GM13977 (cell line): ENCODE results near the gene ZFAND6.
"Not testable (repeated sequence)": the region's sequence is repeated elsewhere in the genome, so short reads cannot be mapped to it uniquely, and the experiment has no call there.

Source experiments
- DNase-seq: peaks from one replicate; pipeline ENCODE4 v3.0.0; 2012; ENCODE audit warnings: low spot score
- CTCF ChIP-seq: IDR thresholded peaks from 2 replicates; pipeline ENCODE4 v1.5.1; 2012; ENCODE audit warnings: mild to moderate bottlenecking, control low read depth; ENCODE audit not compliant: insufficient read depth; ENCODE audit errors: extremely low read depth, missing control alignments
- in situ Hi-C: fragments of 300-500 bp; cut with MboI; formaldehyde crosslinking; loops from one replicate; pipeline ENCODE4 v1.12.0; 2022; ENCODE audit warnings: low sequenced_read_pairs, low pct_unique_long_range_greater_than_20kb, mixed read lengths, inconsistent platforms; ENCODE audit not compliant: unreplicated experiment

The ZFAND6 gene

DNA sequence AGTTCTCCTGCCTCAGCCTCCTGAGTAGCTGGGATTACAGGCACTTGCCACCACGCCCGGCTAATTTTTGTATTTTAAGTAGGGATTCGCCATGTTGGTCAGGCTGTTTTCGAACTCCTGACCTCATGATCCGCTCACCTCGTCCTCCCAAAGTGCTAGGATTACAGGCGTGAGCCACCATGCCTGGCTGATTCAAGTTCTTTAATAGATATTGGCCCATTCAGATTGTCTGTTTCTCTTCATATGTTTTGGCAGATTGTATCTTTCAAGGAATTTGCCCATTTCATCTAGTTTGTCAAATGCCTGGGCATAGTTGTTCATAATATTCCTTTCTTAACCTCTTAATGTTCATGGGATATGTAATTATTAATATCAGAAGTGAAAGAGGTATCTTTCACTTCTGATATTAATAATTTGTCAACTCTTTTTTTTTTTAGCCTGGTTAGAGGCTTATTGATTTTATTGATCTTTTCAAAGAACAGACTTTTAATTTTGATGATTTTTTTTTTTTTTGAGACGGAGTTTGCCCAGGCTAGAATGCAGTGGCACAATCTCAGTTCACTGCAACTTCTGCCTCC lies 40.2 kb upstream of the ZFAND6 start:
- no peak for TF ChIP-seq CTCF
- DNase-seq, result no peak
- in situ Hi-C loops, result no loop called here

DNA sequence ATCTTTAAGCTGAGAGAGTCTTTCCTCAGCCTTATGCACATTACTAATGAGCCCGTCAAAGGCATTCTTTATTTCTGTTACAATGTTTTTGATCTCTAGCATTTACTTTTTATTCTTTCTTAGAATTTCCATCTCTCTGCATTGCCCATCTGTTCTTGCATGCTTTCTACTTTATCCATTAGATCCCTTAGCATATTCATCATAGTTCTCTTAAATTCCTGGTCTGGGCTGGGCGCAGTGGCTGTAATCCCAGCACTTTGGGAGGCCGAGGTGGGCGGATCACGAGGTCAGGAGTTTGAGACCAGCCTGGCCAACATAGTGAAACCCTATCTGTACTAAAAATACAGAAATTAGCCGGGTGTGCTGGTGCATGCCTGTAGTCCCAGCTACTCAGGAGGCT lies 39.3 kb upstream of the ZFAND6 start:
- in situ Hi-C loops, result not testable (repeated sequence)

GRCh38 chr15:80020731-80021130 lies 38.7 kb upstream of the ZFAND6 start:
- in situ Hi-C loops, result no loop called here
- TF ChIP-seq CTCF, result no peak
- DNase-seq, result no peak

More for the DNA sequence above, 39.3 kb upstream of the ZFAND6 start:
- DNase-seq, result not testable (repeated sequence)

DNA sequence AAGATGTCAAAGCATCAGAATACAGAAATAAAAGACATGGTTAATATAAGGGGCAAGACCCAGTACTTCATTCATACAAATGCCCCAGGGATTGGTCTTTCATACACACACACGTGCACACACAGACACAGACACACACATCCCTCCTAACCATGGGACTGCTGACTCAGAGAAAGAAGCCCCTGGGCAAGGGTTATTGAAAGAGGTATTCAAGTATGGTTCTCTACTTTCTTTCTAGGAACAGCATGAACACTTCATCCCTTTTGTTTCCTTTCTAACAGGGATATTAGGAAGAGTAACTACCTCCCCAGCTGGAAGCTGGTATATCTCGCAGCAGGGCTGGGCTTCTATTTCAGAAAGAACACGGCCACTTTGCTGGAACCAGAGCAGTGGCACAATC lies 33.2 kb upstream of the ZFAND6 start:
- no peak for DNase-seq
- no peak for TF ChIP-seq CTCF
- in situ Hi-C loops, result no loop called here

- no peak for TF ChIP-seq CTCF
- no peak for DNase-seq
- in situ Hi-C loops, result no loop called here
These were observed 32.7 kb upstream of the ZFAND6 start for GRCh38 chr15:80026754-80027153.

DNA sequence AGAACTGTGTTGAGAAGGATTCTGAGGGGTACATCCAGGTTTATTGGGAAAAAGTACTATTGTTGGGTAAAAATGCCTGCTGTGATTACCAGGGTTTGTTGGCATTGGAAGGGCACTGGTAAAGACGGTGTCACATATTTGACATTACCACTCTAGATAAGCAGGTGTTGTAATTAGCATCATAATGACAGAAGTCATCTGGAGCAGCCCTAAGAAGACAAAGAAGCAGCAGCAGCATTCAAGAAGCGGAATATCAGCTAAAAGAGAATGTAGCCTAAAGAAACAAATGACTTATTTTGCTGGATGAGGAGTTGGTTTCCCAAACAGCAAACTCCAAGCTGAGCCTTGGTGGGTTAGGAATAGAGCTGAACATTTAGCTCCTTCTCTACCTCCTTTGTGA lies 30.5 kb upstream of the ZFAND6 start:
- in situ Hi-C loops, result no loop called here
- no peak for DNase-seq
- TF ChIP-seq CTCF, result no peak

- no peak for DNase-seq
These were observed 27.6 kb upstream of the ZFAND6 start for GRCh38 chr15:80031841-80032240.

More at GRCh38 chr15:80031841-80032240, 27.6 kb upstream of the ZFAND6 start:
- no peak for TF ChIP-seq CTCF
- in situ Hi-C loops, result no loop called here
